HG03280 (cell line): ENCODE measurements around the gene ORM2.
"Not testable (repeated sequence)": the region's sequence is repeated elsewhere in the genome, so short reads cannot be mapped to it uniquely, and the experiment has no call there.

ENCODE experiments used
- ATAC-seq: cut with Tn5 transposase; IDR thresholded peaks from one replicate; pipeline ENCODE4 v1.9.1; 2021; ENCODE audit warnings: mild to moderate bottlenecking, moderate library complexity; ENCODE audit not compliant: unreplicated experiment

The ORM2 gene

DNA sequence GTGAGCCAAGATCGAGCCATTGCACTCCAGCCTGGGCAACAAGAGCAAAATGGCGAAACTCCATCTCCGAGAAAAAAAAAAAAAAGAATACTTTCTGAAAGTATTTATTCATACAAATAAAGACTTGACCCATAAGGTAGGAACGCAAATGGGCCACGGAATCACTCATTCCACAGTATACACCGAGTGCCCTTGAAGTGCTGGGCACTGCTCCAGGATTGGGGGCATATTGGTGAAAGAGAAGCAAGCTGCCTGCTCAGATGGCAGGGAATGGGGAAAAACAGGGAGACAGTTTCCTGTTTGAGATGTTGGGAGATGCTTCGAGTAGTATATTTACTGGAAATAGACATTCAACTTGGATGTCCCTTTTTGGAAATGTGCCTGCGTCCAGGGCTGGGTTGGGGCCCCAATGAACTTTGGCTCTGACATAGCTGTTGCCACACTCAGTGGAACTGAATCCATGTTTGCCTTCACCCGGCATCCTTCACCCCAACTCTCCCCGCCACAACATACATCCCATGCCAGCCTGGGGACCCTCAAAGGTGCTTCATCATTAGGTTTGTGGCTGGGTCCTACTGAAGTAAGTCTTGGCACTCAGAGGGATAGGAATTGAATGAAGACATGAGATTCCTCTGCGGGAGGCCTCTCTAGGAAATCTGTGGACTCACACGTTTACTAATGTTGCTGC lies 588 bp upstream of the ORM2 start:
- not testable (repeated sequence) for ATAC-seq

DNA sequence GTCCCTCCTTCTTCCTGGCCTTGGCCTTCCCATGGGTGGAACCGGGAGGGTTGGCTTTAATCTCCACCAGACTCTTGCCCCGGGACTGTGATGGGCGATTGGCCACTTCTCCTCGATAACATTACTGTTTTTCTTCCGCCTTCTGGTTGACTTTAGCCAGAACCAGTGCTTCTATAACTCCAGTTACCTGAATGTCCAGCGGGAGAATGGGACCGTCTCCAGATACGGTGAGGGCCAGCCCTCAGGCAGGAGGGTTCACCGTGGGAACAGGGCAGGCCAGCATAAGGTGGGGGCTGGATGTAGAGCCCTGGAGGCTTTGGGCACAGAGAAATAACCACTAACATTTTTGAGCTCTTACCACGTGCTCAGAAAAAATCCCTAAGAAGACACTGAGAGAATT lies 967 bp downstream of the ORM2 start:
- ATAC-seq = no peak

DNA sequence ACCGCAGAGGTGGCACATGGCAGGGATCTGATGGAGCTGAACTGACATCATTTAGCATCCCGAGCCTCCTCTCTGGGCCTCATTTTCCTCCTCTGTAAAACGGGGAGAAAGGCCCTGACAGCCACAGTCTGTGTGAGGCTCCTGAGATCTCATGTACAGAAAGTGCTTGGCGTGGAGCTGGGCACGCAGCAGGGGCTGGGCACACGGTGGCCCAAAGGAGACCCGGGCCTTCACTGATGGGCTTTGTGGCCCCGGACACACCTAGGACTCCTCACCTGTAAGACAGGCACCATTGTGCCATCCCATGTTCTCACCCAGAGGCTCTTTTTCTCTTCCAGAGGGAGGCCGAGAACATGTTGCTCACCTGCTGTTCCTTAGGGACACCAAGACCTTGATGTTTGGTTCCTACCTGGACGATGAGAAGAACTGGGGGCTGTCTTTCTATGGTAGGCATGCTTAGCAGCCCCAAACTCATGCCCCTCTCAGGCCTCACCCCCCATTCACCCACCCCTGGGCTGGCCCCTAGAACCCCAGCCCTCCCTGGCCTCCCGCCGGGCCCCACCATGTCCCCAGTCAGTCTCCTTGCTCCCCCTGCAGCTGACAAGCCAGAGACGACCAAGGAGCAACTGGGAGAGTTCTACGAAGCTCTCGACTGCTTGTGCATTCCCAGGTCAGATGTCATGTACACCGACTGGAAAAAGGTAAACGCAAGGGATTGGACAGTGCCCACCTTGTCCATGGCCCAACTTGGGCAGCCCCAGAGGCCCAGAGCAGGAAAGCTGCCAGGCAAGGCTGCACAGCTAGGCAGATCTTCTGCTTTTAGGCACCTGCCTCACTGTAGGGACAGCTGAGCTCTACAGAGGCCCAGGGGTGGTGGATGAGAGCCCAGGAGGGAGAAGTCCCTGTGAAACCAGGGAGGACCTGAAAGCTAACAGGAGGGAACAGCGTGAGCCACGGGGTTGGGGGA lies 1.8 kb downstream of the ORM2 start:
- ATAC-seq = not testable (repeated sequence)

DNA sequence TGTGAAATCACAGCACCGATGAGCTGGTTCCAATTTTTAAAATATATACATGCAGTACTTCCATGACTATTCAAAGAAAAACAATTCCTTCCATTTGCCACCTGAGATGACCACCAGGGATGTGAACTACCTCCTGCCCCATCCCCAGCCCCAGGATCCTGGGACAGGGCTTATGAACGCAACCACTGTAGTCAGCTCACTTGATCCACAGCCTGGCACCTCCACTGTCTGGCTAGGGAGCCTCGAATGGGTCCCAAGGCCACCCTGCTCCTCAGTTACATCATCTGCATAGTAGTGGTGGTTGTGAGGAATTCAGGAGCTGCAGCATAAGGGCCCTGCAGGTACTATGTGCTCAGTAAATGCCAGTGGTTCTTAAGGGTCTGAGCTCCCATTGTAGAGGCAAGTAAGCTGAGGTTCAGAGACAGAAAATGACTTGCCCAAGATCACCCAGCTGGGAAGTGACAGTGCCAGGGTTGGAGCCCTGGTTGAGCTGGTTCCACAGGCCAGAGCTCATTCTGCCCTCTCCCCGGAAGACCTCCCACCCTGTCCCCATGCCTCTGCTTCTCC lies 2.9 kb downstream of the ORM2 start:
- not testable (repeated sequence) for ATAC-seq

DNA sequence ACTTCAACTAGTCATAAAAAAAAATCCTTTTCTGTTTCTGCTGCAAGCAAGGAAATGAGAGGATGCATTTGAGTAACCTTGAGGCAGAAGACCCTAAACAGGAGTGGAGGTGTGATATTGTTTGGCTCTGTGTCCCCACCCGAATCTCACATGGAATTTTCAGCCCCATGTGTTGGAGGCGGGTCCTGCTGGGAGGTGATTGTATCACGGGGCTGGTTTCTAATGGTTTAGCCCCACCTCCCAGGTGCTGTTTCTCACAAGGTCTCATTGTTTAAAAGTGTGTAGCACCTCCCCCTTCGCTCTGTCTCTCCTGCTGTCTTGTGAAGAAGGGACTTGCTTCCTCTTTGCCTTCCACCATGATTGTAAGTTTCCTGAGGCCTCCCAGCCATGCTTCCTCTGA lies 4.0 kb downstream of the ORM2 start:
- not testable (repeated sequence) for ATAC-seq

DNA sequence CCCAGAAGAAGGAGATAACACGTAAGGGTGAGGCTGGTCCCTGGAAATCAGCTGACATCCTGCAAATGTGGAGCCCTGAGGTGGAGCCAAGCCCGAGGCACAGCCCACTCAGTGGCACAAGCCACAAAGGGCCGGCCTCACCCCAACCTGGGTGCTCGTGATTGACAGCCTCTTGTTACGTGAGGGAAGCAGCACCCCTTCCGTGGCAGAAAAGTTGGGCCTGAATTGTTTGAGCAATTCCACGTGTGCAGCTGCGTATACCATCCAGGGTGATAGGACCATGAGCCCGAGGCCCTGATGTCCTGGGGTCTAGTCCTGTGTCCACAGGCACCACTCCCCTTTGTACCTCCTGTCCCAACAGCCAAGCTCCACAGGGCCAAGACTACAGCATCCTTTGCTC lies 4.8 kb downstream of the ORM2 start:
- no peak for ATAC-seq

DNA sequence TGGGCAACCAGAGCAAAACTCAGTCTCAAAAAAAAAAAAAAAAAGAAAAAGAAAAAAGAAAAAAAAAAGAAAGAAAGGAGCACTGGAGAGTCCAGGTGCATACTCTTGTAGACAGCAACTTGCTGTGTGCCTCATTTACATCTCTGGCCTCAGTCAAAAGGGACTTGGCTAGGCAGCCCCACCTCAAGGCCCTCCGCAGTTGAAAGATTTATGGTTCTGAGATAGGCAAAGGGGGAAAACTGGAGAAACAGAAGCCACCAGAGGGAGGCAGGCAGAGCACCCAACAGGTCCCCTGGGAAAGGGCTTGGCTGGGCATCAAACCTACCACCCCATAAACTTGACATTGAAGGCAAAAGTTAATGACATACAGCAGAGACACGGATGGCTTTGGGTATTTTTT lies 6.1 kb downstream of the ORM2 start:
- no peak for ATAC-seq

DNA sequence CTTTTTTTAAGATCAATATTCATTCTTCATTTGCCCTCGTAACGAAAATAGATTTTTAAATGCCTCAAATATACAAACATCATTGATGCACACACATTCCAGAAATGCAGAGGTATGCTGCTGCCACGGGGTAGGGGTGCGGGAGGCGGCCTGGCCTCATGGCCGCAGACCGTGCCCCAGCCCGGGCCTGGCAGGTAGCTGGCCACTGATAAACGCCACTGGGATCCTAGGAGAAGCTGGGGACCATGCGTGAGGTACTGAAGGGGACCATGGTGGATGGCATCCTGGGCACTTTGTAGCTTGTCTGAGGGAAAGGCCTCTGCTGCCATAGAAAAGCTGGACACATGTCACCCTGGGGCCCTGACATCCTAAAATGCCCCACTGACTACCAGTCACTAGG lies 6.5 kb downstream of the ORM2 start:
- ATAC-seq = no peak

DNA sequence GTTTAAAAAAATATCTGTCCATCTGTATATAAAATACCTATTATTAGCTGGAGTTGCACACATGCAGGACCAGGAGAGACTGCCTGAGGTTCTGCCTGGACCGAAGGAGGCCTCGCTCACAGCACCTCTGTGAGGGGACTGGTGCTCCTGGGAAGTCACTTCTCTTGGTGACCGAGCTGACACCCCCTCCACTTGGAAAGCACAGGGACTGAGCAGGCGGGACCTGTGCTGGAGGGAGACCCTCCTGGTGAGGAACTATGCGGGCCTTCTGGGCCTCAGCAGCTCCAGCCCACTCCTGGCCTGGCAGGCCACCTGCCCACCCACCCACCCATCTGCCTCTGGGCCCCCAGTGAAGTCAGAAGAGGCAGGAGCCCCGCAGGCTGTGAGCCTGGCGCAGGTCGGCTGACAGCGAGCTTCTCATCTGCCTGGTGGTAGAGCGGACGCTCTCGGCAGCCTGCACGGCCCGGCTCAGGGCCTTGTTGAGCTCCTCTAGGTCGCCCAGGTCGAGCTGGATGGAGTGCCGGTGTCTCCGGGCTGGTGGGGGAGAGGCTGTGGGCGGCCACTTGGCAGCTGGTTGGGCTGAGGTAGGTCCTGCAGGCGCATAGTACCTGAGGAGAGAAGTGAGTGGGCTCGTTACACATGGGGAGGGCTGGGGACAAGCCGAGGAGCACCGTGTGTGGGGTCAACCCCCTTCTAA lies 7.2 kb downstream of the ORM2 start:
- no peak for ATAC-seq

DNA sequence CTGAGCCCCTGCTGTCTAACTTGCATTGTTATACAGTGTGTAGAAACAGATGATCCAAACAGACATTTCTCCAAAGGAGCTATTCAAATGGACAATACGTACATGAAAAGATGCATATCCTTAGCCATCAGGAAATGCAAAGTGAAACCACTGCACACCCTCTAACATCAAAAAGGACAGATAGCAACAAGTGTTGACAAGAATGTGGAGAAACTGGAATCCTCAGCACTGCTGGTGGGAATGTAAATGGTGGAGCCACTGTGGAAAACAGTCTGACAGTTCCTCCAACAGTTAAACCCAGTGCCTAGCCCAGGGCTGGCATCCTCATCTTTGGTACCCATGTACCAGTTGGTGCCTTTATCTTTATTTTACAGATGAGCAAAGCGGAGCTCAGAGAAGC lies 8.5 kb downstream of the ORM2 start:
- ATAC-seq = no peak

DNA sequence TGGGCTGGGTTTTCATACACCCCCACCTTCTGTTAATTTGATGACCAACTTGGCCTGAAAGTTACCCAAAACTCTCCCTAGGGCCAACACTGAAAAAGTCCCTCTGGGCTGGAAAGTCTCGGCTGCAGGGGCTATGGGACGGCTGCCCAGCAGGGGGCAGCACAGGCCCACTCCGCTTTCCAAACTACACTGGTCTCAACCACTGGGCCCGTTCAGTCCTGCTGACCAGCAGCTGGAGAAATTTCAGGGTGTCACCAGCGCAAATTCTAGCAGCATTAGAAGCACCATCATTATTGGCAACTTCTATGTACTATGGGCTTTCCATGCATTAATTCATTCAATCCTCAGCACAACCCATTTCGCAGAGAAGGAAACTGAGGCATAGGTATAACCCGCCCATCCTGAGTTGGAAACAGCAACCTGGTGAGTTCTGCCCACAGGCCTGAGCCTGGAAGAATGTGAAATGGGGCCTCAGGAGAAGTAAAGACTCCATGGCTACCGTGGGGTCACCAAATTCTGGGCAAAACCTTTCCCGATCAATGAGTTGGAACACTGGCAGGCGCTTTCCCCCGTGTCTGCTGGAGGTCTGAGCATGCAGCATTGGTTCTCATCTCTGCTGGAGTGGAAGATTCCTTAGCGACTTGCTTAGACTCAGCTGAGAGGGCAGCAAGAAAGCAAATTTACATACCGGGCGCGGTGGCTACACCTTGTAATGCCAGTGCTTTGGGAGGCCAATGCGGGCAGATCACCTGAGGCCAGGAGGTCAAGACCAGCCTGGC lies 9.7 kb downstream of the ORM2 start:
- ATAC-seq = peak; percentile 59

DNA sequence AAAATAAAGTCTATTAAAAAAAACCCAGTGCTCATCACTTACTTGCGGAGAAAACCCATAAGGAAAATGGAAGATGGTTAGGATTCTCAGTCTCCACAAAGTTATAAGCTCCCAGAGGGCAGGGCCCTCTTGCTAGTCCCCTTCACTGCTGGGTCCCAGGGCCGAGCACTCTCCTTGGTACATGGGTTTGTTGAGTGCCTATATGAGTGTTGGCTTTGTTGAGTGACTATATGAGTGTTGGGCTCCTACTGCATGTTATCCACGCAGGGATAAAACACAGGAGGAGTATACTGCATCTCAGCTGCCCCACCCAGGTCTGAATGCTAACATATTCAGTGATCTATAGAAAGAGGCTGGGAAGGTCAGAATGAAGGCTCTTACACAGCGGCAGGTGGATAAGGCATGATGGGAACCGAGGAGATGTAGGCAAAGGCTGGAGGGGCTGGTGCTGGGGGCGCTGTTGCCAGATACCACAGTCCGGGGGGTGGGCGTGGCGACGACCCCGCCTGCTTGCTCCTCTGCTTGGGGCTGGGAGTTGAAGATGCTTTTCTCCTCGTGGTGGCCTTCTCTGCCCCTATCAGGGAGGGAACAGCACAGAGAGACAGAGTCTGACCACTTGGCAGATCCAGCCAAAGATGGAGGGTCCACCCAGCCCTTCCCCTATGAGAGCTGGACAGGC lies 11.6 kb downstream of the ORM2 start:
- no peak for ATAC-seq

DNA sequence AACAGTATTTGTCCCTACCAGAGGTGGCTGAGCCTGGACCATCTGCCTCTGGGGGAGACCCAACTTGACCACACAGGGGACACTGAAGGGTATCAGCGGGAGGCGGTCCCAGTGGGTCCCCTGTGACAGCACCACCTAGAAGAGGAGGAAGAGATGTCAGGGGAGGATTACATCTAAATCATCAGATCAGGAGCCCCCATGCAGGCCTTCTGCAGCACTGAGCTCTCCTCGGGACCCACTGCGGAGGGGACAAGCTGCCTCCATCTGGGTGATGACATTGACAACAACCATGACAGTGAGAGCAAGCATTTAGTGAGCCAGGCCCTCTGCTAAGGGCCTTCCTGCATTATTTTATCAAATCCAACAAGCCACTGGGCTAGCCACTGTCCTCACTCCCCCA lies 12.3 kb downstream of the ORM2 start:
- no peak for ATAC-seq

DNA sequence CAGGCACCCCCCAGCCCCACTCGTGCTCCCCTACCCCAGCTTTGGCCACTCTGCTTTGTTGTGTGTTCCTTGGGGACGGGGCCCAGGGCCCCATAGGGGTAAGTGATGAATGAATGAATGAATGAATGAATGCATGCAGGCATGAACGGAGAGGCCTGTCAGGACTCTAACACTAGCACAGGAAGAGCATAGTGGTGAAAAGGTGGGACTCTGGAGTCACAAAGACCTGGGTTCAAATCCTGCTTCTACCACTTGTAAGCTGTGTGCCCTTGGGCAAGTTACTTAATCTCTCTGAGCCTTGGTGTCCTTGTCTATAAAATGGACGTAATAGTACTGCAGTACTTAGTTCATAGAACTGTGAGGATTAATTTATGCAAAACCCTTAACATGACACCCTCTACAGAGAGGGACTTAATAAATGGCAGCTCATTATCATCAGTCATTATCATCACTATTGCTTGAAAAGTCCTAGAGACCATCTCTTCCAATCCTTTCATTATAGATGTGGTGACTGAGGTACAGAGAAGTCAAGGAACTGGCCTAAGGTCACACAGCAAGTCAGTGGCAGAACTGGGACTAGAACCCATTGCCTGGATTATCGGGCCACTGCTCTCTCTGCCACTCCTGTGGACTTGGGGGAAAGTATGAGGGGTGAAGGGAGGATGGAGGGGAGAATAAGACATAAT lies 13.2 kb downstream of the ORM2 start:
- ATAC-seq = no peak

DNA sequence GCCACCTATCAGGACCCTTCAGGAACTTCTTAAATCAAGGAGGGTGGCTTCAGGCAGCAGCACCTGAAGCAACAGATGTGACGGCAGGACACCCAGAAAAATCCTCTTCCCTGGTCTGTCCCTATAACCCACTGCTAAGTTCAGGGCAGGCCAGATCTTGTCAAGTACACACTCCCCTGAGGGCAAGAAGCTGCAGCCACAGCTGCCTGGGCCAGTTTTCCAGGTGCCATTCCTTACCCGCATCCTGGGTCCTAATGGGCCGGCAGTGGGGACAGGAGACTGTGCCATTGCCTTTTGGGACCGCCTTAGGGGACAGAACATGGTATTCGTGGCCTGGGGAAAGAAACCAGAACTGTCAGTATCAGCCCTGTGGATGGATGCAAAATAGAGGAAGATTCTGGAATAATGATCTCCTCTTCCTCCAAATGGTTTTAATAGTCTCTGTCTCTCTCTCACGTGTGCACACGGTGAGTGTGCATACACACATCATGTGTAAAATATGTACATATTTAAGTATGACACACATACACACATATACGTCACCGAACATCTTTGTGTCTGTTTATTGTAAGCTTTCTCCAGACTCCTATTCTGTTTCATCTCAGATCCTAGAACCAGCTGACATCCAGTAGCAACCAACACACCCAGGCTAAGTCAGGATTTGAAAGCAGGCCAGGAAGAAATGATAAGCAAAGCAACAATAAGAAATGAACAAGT lies 14.0 kb downstream of the ORM2 start:
- ATAC-seq = no peak

DNA sequence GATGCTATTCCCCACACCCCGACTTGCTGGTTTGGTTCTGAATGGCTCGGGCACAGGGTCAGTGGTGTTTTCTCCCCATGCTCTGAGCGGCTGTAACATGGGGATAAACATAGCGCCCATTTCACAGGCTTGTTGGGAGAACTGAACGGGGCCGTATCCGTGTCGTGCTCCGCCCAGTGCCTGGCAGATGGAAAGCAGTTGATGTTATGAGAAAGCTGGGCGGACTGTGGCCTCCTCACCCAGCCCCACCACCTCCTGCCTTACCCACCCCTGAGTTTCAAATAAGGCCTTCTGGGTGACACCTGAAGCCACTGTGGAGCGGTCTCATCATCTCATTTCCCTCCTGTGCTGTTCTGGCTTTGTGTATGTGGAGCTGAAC lies 14.5 kb downstream of the ORM2 start:
- no peak for ATAC-seq

DNA sequence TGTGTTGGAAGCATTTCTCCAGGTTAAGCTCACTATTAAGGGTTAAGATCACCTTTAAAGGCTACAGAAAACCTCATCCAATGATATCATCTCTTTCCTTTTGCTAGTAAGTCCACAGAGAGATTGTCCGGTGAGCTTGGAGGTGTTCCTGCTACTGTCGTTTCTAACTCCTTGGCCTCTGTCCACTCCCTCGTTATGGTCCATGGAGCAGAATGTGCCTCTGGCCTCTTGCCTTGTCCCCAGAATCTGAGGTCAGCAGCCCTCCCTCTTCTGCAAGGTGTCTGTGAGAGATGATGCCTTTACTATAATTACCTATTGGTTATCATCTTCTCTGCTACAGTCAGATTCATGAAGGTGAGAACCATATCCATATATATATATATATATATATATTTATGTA lies 15.0 kb downstream of the ORM2 start:
- ATAC-seq = no peak

DNA sequence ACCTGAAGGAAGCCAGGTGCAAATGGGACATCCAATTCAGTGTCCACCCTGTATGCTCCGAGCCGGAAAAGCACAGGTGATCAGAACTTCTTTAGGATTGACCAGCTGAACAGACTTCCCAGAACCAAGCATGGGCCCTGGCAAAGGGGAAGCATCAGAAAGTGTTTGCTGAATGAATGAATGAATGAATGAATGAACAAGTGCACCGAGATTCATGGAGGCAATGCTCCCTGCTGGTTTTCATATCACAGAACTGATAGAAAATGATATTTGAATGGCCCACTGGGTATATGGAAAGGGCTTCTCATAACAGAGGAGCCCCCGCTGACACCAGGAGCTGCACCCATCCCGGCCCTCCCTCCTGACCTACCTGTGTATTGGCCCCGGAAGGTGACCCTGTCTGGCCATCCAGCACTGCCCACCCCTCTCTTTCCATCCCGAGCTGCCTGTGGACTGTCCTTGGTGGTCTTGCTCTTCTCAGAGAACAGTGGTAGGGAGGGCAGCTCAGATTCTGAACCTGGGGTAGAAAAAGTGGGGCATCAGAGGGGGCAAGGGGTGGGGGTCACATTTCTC lies 15.9 kb downstream of the ORM2 start:
- ATAC-seq = no peak
